Memory B cell (primary cell): ENCODE data around the gene OR2G3.

Experiments
- ATAC-seq: fragments of 150-1000 bp; cut with Tn5 transposase; 2 replicates; pipeline ENCODE4 v1.10.0; 2021; ENCODE audit warnings: low read depth, mild to moderate bottlenecking, moderate library complexity
- DNase-seq, 2 donors: peaks; one replicate each; pipeline ENCODE4 v3.0.0; 2022; ENCODE audit warnings: low spot score in 2 of 2
- H3K27ac Mint-ChIP-seq: one replicate; pipeline ENCODE4 v1.8.0; 2022; ENCODE audit warnings: mild to moderate bottlenecking, moderate library complexity, mixed read lengths
- H3K27me3 Mint-ChIP-seq: one replicate; pipeline ENCODE4 v1.8.0; 2022; ENCODE audit warnings: mixed read lengths
- H3K36me3 Mint-ChIP-seq: one replicate; pipeline ENCODE4 v1.8.0; 2022; ENCODE audit warnings: mild to moderate bottlenecking, mixed read lengths
- H3K4me1 Mint-ChIP-seq: one replicate; pipeline ENCODE4 v1.8.0; 2022; ENCODE audit warnings: mixed read lengths
- H3K4me3 Mint-ChIP-seq: one replicate; pipeline ENCODE4 v1.8.0; 2022; ENCODE audit warnings: mild to moderate bottlenecking, moderate library complexity, mixed read lengths
- H3K9me3 Mint-ChIP-seq: one replicate; pipeline ENCODE4 v1.8.0; 2022; ENCODE audit warnings: mixed read lengths

Gene OR2G3

GRCh38 chr1:247639381-247639981 is 34.1 kb downstream of the OR2G3 start:
- peaks cover 3% of the 10 kb centered on the region for H3K4me1 Mint-ChIP-seq
- no peak overlapping the region for H3K27ac Mint-ChIP-seq
- peaks cover 2% of the 10 kb centered on the region for H3K36me3 Mint-ChIP-seq
- ATAC-seq (no peak), DNase-seq (no peak)
- peaks cover 20% of the 10 kb centered on the region for H3K27me3 Mint-ChIP-seq
- no peak overlapping the region for H3K4me3 Mint-ChIP-seq
- H3K9me3 Mint-ChIP-seq: peaks cover 5% of the 10 kb centered on the region

DNA sequence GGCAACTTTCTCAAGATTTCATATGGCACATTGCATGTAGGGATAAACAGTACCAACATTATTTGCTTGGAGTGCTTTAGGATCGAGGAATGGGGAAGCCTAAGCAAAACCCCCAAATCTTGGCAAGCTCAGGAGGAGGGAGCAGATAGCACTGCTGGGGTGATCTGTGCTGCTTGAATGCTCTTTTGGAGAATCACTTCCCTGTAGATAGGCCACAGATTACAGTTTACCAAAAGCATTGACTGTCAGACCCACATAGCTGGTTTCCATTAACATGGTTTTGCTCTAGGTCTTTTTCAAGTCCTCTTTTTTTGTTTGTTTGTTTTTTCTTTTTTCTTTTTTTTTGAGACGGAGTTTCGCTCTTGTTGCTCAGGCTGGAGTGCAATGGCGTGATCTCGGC is 37.4 kb downstream of the OR2G3 start:
- Mint-ChIP-seq H3K4me1 (peaks cover 3% of the 10 kb centered on the region), H3K4me3 (no peak overlapping the region), H3K9me3 (peaks cover 5% of the 10 kb centered on the region), H3K36me3 (peaks cover 2% of the 10 kb centered on the region), H3K27ac (no peak overlapping the region), H3K27me3 (peaks cover 17% of the 10 kb centered on the region)
- ATAC-seq (no peak), DNase-seq (no peak)

DNA sequence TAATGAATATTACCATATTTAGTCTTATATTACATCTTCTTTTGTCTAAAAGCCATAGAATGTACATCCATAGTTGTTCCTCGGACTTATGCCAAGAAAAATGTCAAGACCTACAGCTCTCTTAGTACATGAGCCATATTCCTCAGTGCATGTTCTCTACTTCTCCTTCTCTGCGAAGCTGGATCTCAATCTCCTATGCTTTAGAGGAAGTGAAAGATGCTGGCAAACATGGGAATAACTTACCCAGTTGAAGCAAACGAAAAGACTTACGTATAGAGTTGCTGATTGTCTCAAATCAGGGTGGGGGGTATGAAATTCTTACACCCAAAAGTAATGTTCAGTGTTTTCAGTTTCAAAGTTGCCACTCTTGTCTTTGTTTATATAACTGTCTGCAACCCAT is 41.5 kb downstream of the OR2G3 start:
- H3K27me3 Mint-ChIP-seq: peaks cover 10% of the 10 kb centered on the region
- DNase-seq: no peak
- H3K9me3 Mint-ChIP-seq: peaks cover 4% of the 10 kb centered on the region
- H3K4me1 Mint-ChIP-seq: no peaks in the 10 kb centered on the region
- no peaks in the 10 kb centered on the region for H3K36me3 Mint-ChIP-seq
- H3K27ac Mint-ChIP-seq: no peak overlapping the region
- ATAC-seq: no peak
- no peak overlapping the region for H3K4me3 Mint-ChIP-seq

GRCh38 chr1:247647864-247648263 is 42.5 kb downstream of the OR2G3 start:
- H3K4me3 Mint-ChIP-seq: no peak overlapping the region
- ATAC-seq (no peak), DNase-seq (no peak)
- H3K36me3 Mint-ChIP-seq: no peaks in the 10 kb centered on the region
- H3K27me3 Mint-ChIP-seq: peaks cover 11% of the 10 kb centered on the region
- peaks cover 4% of the 10 kb centered on the region for H3K9me3 Mint-ChIP-seq
- H3K4me1 Mint-ChIP-seq: no peaks in the 10 kb centered on the region
- H3K27ac Mint-ChIP-seq: no peak overlapping the region

- H3K27me3 Mint-ChIP-seq: peaks cover 4% of the 10 kb centered on the region
- no peaks in the 10 kb centered on the region for H3K4me1 Mint-ChIP-seq
- no peaks in the 10 kb centered on the region for H3K36me3 Mint-ChIP-seq
- no peaks in the 10 kb centered on the region for H3K9me3 Mint-ChIP-seq
- no peak overlapping the region for H3K27ac Mint-ChIP-seq
- no peak for ATAC-seq
- no peak for DNase-seq
- no peak overlapping the region for H3K4me3 Mint-ChIP-seq
Observed at GRCh38 chr1:247653040-247653439, 47.7 kb downstream of the OR2G3 start.
